ENCODE data around the gene NOL3.

NOL3 gene

DNA sequence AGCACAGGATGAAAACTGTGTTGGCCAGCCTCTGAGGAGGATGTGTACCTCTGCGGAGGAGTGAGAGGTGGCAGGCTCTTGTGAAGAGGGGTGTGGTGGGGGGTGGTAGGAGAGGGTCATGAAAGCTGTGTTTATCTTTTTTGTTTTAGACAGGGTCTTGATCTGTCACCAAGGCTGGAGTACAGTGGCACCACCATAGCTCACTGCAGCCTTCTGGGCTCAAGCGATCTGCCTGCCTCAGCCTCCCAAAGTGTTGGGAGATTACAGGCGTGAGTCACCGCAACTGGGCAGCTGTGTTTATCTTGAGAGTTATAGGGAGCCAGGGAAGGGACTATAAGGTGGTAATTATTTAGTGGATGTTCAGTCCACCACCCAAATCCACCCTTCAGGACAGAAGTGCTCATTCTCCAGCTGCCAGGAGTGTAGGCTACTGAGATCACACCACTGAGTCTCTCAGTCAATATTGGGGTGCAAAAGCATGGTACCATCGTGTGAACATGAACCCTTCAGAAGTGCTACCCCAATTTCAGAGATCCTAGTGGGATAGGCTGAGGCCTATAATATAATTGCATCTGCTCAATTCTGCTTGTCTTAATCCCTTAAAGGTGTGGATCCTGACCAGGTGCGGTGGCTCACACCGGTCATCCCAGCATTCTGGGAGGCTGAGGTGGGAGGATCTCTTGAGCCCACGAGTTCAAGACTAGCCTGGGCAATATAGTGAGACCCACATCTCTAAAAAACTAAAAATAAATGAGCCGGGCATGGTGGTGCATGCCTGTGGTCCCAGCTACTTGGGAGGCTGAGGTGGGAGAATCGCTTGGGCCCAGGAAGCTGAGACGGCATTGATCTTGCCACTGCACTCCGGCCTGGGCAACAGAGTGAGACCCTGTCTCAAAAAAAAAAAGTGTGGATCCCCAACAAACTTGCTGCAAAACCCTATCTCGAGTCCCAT is 20.4 kb downstream of the NOL3 start:
- DNase-seq, result no peak

DNA sequence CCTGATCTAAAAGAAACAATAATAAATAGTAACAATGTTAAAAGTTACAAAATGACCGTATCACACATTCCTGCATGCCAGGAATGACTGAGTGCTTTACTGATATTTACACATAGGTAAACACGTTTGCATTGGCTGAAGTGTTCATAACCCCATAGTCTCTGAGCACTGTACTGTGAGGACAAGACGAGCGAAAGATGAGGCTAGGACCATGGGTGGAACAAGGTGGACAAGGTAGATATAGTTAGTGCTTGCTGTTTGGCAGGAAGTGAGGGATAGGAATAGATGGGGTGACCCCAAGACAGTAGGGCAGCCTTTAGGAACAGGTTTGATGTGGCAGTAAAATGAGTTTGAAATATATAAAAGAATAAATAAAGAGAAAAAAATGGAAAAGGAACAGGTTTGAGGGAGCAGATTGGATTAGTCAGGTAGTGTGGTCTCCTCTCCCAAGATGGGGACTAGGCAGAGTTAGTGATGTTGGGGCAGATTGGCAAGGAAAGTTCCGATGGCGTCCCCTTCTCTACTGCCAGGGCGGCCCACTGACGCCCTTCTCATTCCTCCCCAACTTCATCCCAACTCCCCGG is 21.2 kb downstream of the NOL3 start:
- no peak for DNase-seq

DNA sequence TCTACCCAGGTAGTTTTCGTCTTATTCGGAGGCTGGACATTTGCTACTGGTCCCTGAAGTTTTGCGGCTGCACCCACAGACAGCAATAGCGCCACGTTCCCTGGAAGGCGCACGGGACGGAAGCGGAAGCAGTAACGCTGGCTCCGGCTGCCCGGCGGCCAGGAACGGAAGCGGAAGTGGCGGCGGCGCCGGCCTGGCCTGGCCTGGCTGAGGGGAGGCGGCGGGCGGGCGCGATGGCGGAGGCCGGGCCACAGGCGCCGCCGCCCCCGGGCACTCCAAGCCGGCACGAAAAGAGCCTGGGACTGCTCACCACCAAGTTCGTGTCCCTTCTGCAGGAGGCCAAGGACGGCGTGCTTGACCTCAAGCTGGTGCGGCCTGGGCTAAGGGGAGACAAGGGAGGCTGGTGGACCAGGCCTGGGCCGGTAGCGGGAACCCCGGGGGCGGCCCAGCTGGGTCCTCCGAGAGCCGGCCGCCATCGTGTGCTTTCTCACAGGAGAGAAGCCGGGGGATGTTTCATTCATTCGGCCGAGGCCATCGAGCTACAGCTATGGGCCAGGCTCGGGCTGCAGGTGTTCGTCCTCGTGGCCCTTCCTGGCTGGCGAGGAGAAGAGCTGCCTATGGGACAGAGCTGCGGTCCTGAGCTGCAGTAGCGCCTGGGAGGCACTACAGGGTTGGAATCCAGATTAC is 21.8 kb downstream of the NOL3 start, which contains the start of gene E2F4:
E2F4 (plus strand) TSS at position 161 of the 687 bp plus-strand sequence; CDS start at position 234, 73 bp downstream.
- DNase-seq, result peak; percentile 88

DNA sequence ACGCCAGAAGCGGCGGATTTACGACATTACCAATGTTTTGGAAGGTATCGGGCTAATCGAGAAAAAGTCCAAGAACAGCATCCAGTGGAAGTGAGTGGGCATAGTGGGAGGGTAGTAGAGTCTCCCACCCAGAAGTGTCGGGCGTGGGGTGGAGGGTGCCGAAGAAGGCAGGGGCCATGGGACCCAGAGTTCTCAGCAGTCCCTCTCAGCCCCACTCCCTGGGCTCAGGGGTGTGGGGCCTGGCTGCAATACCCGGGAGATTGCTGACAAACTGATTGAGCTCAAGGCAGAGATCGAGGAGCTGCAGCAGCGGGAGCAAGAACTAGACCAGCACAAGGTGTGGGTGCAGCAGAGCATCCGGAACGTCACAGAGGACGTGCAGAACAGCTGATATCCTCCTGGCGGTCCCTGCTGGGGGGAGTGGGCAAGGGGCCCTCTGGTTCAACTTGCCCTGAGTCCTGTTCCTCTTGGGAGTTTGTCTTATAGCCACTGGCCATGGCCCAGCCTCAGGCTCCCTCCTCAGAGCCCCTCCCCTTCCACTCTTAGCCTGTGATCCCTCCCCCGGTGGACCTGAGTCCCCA is 22.5 kb downstream of the NOL3 start:
- no peak for DNase-seq

DNA sequence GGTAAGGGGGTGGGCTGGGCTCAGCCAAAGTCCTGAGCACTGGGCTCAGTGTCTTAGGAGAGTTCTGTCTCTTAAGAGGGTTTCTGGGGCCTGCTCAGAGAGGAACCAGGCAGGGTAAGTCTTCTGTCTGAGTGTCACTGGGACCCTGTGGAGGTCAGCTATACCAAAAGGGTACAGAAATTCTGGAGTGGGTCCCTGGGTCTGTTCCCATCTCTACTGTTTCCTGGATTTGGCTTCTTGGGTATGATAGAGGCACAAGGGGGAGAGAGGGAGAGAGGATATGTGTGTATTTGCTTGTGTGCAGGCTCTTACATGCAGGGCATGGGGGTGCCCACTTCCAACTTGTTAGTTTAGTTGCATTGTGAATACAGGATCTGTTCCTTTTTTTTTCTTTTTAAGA is 23.2 kb downstream of the NOL3 start:
- DNase-seq, result no peak

DNA sequence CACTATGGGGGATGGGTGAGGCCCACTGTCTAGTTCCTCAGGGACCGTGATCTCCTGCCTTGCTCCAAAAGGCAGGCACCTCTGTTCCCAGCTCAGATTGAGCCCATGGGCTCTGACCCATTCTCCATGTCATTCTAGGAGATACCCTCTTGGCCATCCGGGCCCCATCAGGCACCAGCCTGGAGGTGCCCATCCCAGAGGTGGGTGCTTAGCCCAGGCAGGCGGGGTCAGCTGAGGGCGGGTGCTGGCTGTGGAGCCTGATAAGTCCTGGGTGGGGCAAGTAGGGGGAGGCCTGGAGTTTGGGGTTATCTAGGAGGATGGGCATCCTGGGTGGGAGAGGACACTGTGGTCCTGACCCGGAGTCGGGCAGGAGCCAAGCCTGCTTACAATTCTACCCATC is 23.9 kb downstream of the NOL3 start:
- DNase-seq, result no peak

DNA sequence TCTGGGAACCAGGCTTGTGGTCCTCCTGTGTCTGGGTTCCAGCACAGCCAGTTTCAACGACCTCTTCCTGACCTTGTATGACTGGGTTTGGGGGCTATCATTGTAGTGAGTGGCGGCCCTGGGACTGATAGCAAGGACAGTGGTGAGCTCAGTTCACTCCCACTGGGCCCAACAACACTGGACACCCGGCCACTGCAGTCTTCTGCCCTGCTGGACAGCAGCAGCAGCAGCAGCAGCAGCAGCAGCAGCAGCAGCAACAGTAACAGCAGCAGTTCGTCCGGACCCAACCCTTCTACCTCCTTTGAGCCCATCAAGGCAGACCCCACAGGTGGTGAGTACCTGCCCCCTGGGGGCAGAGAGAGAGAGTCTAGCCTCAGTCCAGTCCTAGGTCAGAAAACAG is 25.3 kb downstream of the NOL3 start:
- DNase-seq, result no peak

DNA sequence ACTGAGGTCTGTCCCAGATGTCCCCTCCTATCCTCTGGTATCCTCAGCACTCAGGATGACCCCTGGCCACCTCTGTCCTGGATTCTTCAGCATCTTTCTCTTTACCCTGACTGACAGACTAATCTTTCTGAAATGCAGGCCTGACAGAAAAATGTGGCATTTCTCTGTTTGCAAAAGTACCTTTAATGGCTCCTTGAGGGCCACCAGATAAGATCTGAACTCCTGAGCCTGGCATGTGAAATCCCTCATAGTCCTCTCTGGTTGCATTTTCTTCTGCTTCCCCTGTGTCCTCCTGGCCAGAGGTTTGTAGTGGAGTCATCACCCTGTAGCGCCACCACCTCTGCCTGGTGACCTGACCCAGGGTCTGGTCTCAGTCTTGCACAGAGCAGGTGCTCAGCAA is 26.5 kb downstream of the NOL3 start:
- DNase-seq, result no peak

DNA sequence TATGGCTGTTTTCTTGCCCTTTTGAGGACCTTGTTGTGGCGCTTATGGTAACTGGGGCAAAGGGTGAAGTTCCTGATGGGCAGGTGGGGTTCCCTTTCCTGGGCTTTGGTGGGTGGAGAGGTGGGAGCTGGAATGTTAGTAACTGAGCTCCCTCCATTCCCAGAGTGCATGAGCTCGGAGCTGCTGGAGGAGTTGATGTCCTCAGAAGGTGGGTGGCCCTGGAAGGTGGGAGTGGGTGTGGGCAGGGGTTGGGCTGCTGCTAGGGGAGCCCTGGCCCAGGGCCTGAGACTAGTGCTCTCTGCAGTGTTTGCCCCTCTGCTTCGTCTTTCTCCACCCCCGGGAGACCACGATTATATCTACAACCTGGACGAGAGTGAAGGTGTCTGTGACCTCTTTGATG is 27.4 kb downstream of the NOL3 start:
- DNase-seq, result no peak

DNA sequence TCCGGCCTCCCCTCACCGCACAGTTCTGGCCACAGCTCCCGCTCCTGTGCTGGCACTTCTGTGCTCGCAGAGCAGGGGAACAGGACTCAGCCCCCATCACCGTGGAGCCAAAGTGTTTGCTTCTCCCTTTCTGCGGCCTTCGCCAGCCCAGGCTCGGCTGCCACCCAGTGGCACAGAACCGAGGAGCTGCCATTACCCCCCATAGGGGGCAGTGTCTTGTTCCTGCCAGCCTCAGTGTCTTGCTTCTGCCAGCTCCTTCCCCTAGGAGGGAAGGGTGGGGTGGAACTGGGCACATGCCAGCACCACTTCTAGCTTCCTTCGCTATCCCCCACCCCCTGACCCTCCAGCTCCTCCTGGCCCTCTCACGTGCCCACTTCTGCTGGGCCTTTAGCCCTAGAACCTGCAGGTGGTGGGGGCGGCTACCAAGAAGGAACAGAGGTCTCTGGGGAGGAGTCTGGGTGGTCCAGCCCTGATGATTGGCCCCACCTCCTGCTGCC is 27.9 kb downstream of the NOL3 start:
- DNase-seq, result peak; percentile 35

DNA sequence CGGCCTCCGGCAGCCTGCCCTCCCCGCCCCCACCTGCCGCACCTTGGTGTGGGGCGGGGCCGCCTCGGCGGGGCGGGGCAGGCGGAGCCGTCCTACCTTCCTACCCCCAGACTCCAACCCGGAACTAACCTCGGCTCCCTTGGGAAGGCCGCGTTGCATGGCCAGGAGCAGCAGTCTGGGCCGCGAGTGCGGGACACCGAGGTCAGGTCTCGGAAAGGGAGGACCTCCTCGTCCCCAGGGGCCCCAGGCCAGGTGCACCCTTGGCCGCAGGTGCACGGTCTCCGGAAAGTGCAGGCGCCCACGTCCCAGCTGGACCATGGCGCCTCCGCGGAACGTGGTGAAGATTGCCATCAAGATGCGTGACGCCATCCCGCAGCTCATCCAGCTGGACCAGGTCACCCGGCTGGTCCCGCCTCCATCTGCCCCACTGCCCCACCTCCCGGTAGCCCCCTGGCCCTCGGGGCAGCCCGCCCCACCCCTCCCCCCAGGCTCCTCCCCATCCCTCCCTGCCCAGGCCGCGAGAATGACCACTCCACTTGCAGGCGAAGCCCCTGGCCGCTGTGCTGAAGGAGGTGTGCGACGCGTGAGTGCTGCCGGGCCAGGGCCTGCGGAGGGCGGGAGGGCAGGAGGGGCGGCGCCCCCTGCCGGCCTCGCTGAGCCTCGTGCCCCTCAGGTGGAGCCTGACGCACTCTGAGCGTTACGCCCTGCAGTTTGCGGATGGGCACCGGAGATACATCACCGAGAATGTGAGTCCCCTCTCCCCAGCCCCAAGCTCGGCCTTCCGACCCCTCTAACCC is 28.9 kb downstream of the NOL3 start, which contains the start of gene ELMO3:
ELMO3 (plus strand) TSS at position 121 of the 797 bp plus-strand sequence; CDS start at position 317, 196 bp downstream.
- DNase-seq, result no peak

DNA sequence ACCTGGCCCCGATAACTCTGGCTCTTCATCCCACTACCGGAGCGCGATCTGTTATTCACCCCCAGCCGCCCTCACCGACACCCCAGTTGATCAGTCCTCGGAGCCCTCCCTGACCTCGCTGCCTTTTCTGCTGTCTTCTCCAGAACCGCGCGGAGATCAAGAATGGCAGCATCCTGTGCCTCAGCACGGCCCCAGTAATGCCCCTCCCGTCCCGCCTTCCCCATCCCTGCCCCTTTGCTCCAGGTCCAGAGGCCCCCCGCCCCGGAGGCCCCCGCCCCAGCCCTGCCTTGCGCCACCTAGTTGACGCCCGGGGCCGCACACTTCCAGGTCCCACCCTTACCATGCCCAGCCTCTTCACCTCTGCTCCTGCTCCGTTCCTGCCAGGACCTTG is 29.5 kb downstream of the NOL3 start:
- DNase-seq, result no peak

DNA sequence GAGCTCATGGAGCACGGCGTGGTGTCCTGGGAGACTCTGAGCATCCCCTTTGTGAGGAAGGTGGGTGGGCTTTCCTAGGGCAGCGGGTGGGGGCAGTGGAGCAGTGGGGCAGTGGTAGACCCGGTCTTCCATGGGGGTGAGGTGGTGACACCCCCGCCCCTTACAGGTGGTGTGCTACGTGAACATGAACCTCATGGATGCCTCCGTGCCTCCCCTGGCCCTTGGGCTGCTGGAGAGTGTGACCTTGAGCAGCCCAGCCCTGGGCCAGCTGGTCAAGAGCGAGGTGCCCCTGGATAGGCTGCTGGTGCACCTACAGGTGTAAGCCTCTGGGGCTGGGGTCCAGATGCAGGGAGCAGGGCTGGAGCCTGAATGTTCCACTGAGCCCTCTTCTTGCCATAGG is 30.2 kb downstream of the NOL3 start:
- DNase-seq, result no peak

DNA sequence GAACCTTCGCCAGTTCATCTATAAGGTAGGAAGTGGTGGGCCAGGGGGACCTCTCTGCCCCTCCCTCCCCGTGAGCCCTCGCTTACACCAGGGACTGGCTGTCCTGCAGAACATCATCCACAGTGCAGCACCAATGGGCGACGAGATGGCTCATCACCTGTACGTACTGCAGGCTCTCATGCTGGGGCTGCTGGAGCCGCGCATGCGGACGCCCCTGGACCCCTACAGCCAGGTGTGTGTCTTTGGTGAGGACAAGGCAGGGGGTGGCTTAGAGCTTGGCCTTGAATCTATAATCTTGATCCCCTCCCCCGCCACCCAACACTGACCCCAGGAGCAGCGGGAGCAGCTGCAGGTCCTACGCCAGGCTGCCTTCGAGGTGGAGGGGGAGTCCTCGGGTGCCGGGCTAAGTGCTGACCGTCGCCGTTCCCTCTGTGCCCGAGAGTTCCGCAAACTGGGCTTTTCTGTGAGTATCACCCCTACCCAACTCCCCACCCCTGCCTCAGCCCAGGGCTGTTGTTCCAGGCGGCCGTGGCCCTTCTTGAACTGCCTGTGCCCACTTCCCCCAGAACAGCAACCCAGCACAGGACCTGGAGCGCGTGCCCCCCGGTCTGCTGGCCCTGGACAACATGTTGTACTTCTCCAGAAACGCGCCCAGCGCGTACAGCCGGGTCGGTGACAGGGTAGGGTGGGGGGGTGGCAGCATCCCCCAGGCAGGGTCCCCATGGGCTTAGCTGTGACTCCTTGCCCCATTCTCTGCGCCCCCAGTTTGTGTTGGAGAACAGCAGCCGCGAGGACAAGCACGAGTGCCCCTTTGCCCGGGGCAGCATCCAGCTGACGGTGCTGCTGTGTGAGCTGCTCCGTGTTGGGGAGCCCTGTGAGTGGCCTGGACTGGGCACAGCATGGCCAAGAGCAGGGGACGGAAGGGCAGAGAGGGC is 31.3 kb downstream of the NOL3 start:
- no peak for DNase-seq

DNA sequence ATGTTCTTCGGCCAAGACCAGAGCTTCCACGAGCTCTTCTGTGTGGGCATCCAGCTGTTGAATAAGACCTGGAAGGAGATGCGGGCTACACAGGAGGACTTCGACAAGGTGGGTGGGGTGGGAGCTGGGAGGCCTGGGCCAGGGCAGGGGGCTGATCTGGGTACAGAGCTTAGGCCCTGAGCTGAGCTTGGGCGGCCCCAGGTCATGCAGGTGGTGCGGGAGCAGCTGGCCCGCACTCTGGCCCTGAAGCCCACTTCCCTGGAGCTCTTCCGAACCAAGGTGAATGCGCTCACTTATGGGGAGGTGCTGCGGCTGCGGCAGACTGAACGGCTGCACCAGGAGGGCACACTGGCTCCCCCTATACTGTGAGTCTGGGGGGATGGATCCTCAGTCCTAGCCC is 32.1 kb downstream of the NOL3 start:
- no peak for DNase-seq

DNA sequence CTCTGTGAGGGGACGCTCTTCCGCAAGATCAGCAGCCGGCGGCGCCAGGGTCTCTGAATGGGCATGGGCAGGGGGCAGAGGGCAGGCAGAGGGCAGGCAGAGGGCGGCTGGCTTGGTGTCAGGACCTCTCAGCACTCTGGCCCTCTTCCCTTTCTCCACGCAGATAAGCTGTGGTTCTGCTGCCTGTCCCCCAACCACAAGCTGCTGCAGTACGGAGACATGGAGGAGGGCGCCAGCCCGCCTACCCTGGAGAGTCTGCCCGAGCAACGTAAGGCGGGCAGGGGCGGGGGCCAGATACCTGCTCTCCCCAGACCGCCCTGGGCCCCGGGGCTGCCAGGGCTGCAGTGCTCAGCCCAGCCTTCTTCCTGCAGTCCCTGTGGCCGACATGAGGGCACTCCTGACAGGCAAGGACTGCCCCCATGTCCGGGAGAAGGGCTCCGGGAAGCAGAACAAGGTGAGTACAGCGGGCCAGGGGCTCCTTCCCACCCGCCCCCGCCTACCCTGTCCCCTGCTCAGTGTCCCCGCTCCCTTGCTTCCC is 32.7 kb downstream of the NOL3 start:
- DNase-seq, result no peak

DNA sequence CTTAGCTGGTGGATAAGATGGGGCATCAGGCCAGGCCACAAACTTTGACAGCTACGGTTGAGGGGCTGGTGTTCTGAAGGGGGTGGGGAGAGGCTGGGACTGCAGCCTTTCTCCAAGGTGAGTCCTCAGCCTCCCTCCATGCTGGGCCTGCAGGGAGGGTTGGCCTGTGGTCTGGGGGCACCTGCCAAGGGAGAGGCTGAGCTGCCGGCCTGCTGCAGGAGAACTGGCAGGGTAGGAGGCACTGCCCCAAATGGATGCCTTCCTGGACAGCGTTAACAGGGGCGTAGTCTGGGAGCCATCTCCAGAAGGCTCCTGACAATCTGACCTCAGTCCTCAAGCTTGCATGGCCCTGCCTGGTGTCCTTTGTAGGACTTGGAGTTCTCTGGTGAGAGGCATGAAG is 33.7 kb downstream of the NOL3 start:
- no peak for DNase-seq

DNA sequence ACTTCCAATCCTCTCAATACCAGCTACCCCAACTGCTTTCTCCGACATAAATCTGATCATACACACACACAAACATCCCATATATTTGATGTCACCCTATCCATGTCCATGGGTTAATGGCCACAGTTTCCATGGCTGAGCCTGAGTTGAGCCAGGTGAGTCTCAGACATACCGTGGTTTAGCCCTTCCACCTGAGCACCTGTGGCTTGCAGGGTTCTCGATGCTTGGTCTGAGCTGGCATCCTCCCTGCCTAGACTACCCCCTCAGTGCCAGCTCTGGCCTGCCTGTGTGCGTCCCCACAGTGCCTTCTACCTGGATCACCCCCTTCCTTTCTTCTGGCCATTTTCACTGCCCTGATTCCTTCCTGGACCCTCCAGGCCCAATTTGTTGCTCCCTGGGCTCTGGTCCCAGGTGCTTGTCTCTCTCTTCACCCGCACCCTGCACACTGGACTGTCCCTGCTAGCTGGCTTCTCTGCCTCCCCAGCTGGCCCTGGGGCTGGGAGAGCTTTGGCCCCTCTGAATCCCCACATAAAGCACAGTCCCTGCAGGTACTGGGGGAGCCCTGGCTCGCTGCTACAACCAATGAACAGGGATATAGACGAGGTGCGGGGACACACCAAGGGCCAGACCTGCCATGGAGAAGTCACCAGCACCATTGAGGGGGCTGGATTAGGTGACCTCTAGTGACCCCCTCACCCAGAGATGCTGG is 35.9 kb downstream of the NOL3 start:
- no peak for DNase-seq

DNA sequence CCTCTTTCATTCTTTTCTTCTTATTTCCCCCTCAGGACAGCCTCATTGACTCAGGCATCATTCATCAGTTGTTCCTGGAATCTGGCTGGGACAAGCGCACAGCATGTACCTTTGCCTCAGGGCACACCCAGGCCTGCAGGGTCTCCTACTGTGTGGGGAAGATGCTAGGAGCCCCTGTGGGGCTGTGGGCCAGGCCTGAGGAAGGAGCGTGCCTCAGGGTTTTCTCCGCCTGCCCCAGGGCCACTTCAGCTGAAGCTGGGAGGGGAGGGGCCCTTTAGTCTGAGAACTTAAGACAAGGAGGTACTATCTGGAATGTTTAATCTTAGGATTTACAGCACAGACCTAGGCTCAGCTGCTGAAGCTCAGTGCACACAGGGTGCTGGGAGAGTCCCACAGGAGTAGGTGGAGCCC is 36.5 kb downstream of the NOL3 start:
- DNase-seq, result no peak

Measured in fibroblast of skin of right quadriceps (primary cell).